Upper lobe of left lung (tissue), 6 donors: Measurements from ENCODE around the gene GPR3. TPM values are rescaled to one million over a fixed set of nuclear protein-coding genes. Genes with fewer than 3 reads are reported as not detected.
"Not testable (repeated sequence)": the region's sequence is repeated elsewhere in the genome, so short reads cannot be mapped to it uniquely, and the experiment has no call there.

Source experiments
- ATAC-seq, 2 donors: fragments of 200-7000 bp; cut with Tn5 transposase; one replicate each; pipeline ENCODE4 v1.9.1; 2022; ENCODE audit warnings: mild to moderate bottlenecking in 2 of 2, moderate library complexity in 2 of 2; ENCODE audit not compliant: low FRiP score in 2 of 2
- DNase-seq, 2 donors: peaks; one replicate each; pipeline ENCODE4 v3.0.0-alpha.2; 2019 to 2020
- H3K27ac ChIP-seq, 4 donors: fragments of 200-600 bp; sonication (generic); one replicate each; pipeline ENCODE4 v1.5.1; 2016 to 2019
- H3K27me3 ChIP-seq, 4 donors: fragments of 200-600 bp; sonication (generic); one replicate each; pipeline ENCODE4 v1.5.1; 2017 to 2019
- H3K36me3 ChIP-seq, 4 donors: fragments of 200-600 bp; sonication (generic); one replicate each; pipeline ENCODE4 v1.5.1; 2016 to 2019
- H3K4me1 ChIP-seq, 4 donors: fragments of 200-600 bp; sonication (generic); one replicate each; pipeline ENCODE4 v1.5.1; 2018 to 2019
- H3K4me3 ChIP-seq, 4 donors: fragments of 200-600 bp; sonication (generic); one replicate each; pipeline ENCODE4 v1.5.1; 2017 to 2019; ENCODE audit warnings: mild to moderate bottlenecking in 2 of 4, moderate library complexity in 1 of 4
- H3K9me3 ChIP-seq, 4 donors: fragments of 200-600 bp; sonication (generic); one replicate each; pipeline ENCODE4 v1.5.1; 2018 to 2019
- CTCF ChIP-seq, 6 experiments: fragments of 450-650 bp in 4 of 6; fragments of 200-600 bp in 2 of 6; sonication (generic) in 2 of 6; IDR thresholded peaks; one replicate each; pipeline ENCODE4 v1.5.1; 2016 to 2019; ENCODE audit warnings: antibody characterized with exemption in 6 of 6
- EP300 ChIP-seq, 4 donors: sonication (generic); formaldehyde crosslinking; IDR thresholded peaks; one replicate each; pipeline ENCODE4 v1.5.1; 2017; ENCODE audit warnings: antibody characterized with exemption in 4 of 4, control low read depth in 2 of 4
- POLR2A ChIP-seq, 4 donors: fragments of 450-650 bp; IDR thresholded peaks; one replicate each; pipeline ENCODE4 v1.5.1; 2016 to 2017; ENCODE audit warnings: antibody characterized with exemption in 4 of 4, mild to moderate bottlenecking in 2 of 4
- POLR2AphosphoS5 ChIP-seq, 2 donors: sonication (generic); formaldehyde crosslinking; IDR thresholded peaks; one replicate each; pipeline ENCODE4 v1.5.1; 2017; ENCODE audit warnings: antibody characterized with exemption in 2 of 2
- WGBS, 2 donors: methylation state at CpG; one replicate each; pipeline ENCODE4 v1.1.5; 2017 to 2018; 5-methylcytosine and 5-hydroxymethylcytosine counted together
- total RNA-seq, 6 donors: library from RNA; depleted of rRNA in 4 of 6; stranded (reverse); fragments of >200 nt in 4 of 6; gene quantifications; one replicate each; pipeline versions ENCODE4 v1.1.0 to v1.2.1, GENCODE V29; 2016 to 2021
- donor health status: DM: no; HTN: no; CAD: no; lungs with moderate emphysema.
- donor health status: DM: no; HTN: yes; CAD: no; lungs with severe emphysema.

Gene GPR3
- total RNA-seq, 6 donors from 2014 or later: 0.39 to 1.6 (median 0.76) TPM; not detected in 1

- Histone ChIP-seq H3K9me3 (no peaks in the 10 kb centered on the region), H3K4me1 (peaks cover 38 to 74% (median 46%) of the 10 kb centered on the region in 4 donors), H3K27me3 (no peaks in the 10 kb centered on the region), H3K4me3 (no peak overlapping the region), H3K27ac (peak overlapping the region; percentile 46 to 82 (median 72)), H3K36me3 (peaks cover 15 to 32% (median 18%) of the 10 kb centered on the region in 4 donors)
- DNase-seq (peak in 1 of 2 donors; percentile 75), ATAC-seq (peak; percentile 26 to 77)
- WGBS, 2 donors: 61% methylated on average over 8 to 24 of the region's 24 CpGs
- peak in 1 of 2 donors; percentile 33 for TF ChIP-seq POLR2AphosphoS5 (IDR thresholded peaks at IDR 0.05)
- no peak for TF ChIP-seq POLR2A (IDR thresholded peaks at IDR 0.05)
- TF ChIP-seq CTCF (IDR thresholded peaks at IDR 0.05): peak in 1 of 6 experiments; percentile 15
- no peak for TF ChIP-seq EP300 (IDR thresholded peaks at IDR 0.05)
Measured at GRCh38 chr1:27403065-27403726, 10.8 kb downstream of the GPR3 start.

GRCh38 chr1:27403931-27404330, 11.5 kb downstream of the GPR3 start:
- H3K27ac ChIP-seq: peak overlapping the region; percentile 46 to 82 (median 72)

GRCh38 chr1:27405074-27405473, 12.7 kb downstream of the GPR3 start:
- H3K4me3 ChIP-seq: no peak overlapping the region
- H3K27me3 ChIP-seq: no peaks in the 10 kb centered on the region
- no peak for ATAC-seq
- no peak for DNase-seq
- H3K9me3 ChIP-seq: no peaks in the 10 kb centered on the region
- peaks cover 38 to 64% (median 46%) of the 10 kb centered on the region in 4 donors for H3K4me1 ChIP-seq
- peaks cover 20 to 48% (median 34%) of the 10 kb centered on the region in 4 donors for H3K36me3 ChIP-seq
- TF ChIP-seq EP300 (IDR thresholded peaks at IDR 0.05) (no peak), POLR2A (IDR thresholded peaks at IDR 0.05) (no peak), POLR2AphosphoS5 (IDR thresholded peaks at IDR 0.05) (no peak), CTCF (IDR thresholded peaks at IDR 0.05) (no peak)
- H3K27ac ChIP-seq: peak overlapping the region; percentile 46 to 82 (median 72)
- WGBS, 2 donors: 54 to 59% methylated on average over 6 to 13 of the region's 13 CpGs

More at GRCh38 chr1:27403931-27404330, 11.5 kb downstream of the GPR3 start:
- Histone ChIP-seq H3K36me3 (peaks cover 16 to 39% (median 25%) of the 10 kb centered on the region in 4 donors), H3K9me3 (no peaks in the 10 kb centered on the region), H3K4me3 (no peak overlapping the region), H3K27me3 (no peaks in the 10 kb centered on the region), H3K4me1 (peaks cover 38 to 74% (median 46%) of the 10 kb centered on the region in 4 donors)
- DNase-seq (no peak), ATAC-seq (no peak)
- TF ChIP-seq POLR2AphosphoS5 (IDR thresholded peaks at IDR 0.05) (no peak), POLR2A (IDR thresholded peaks at IDR 0.05) (no peak), EP300 (IDR thresholded peaks at IDR 0.05) (no peak), CTCF (IDR thresholded peaks at IDR 0.05) (no peak)

- peaks cover 25 to 55% (median 42%) of the 10 kb centered on the region in 4 donors for H3K36me3 ChIP-seq
- H3K9me3 ChIP-seq, H3K4me3 ChIP-seq, H3K27me3 ChIP-seq, ATAC-seq, DNase-seq: not testable (repeated sequence)
- peak overlapping the region; percentile 43 to 77 (median 60) for H3K27ac ChIP-seq
- 76 to 80% methylated on average over 1 to 12 of the region's 18 CpGs for WGBS, 2 donors
- peaks cover 38 to 58% (median 46%) of the 10 kb centered on the region in 4 donors for H3K4me1 ChIP-seq
Measured at GRCh38 chr1:27405598-27406361, 13.4 kb downstream of the GPR3 start.

GRCh38 chr1:27406362-27406680, 13.9 kb downstream of the GPR3 start:
- DNase-seq (no peak), ATAC-seq (no peak)
- Histone ChIP-seq H3K4me3 (no peak overlapping the region), H3K36me3 (peaks cover 31 to 61% (median 47%) of the 10 kb centered on the region in 4 donors), H3K27ac (peak overlapping the region; percentile 43 to 73 (median 49)), H3K4me1 (peaks cover 37 to 53% (median 45%) of the 10 kb centered on the region in 4 donors), H3K27me3 (no peaks in the 10 kb centered on the region), H3K9me3 (no peaks in the 10 kb centered on the region)
- TF ChIP-seq POLR2AphosphoS5 (IDR thresholded peaks at IDR 0.05) (no peak), CTCF (IDR thresholded peaks at IDR 0.05) (no peak), POLR2A (IDR thresholded peaks at IDR 0.05) (no peak), EP300 (IDR thresholded peaks at IDR 0.05) (no peak)
- WGBS, 2 donors: 73 to 82% methylated on average over 4 of the region's 4 CpGs

GRCh38 chr1:27406791-27407190, 14.4 kb downstream of the GPR3 start:
- H3K4me1 ChIP-seq: peaks cover 32 to 48% (median 42%) of the 10 kb centered on the region in 4 donors
- H3K27me3 ChIP-seq, H3K9me3 ChIP-seq, ATAC-seq, DNase-seq, H3K4me3 ChIP-seq: not testable (repeated sequence)
- 72 to 82% methylated on average over 2 of the region's 2 CpGs for WGBS, 2 donors
- H3K36me3 ChIP-seq: peaks cover 34 to 65% (median 52%) of the 10 kb centered on the region in 4 donors
- H3K27ac ChIP-seq: peak overlapping the region; percentile 43 to 73 (median 49)
